GM19239 (cell line): ENCODE results near the gene SYT1.
"Not testable (repeated sequence)": the region's sequence is repeated elsewhere in the genome, so short reads cannot be mapped to it uniquely, and the experiment has no call there.

Experiments
- DNase-seq: peaks from one replicate; pipeline ENCODE4 v3.0.0; 2011; ENCODE audit warnings: low spot score; ENCODE audit not compliant: insufficient read length
- FAIRE-seq: peaks from 2 replicates; lab custom pipeline; 2011; peaks lifted over from hg19 to GRCh38; lab: Jason Lieb, UNC

The SYT1 gene

DNA sequence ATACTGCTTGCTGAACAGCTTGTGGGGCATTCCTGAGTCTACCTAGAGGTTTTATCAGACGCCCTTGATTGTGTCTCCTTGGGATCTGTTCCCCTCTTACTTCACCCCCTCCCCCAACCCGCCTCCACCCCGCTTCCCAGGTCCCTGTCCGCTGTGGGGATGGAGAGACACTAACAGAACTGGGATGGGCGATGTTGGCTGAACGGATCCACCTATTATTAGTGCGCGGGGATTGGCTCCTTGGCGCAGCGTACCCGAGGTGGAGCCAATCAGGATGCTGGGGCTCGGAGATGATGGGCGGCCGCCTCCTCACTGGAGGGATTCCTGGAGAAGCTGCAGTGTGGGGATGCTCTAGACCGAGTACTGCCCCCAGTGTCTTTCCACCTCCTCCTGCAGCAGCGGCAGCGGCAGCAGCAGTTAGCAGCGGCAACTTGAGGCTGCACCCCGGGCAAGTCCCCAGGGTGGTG lies at the start of gene SYT1:
SYT1 (plus strand) TSS at position 372 of the 467 bp plus-strand sequence.
- FAIRE-seq (no peak), DNase-seq (no peak)

DNA sequence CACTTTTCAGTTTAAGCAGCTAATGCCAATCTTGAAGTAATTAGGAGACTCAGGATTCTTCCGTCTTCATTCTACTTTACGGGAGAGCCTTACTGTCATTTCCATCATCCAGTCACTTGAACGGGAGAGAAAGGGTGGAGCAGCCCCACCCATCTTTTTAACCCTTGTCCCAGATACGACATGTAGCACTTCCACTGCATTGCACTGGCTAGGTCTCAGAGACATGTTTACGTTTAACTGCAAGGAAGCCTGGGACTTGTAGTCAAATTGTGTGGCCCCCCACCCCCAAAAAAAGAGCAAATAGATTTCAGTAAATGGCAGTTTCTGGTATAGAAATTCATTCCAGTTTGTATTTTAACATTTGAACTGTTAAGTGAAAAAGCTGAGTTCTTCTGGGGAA lies 46.1 kb upstream of the SYT1 start:
- no peak for DNase-seq
- FAIRE-seq: no peak

DNA sequence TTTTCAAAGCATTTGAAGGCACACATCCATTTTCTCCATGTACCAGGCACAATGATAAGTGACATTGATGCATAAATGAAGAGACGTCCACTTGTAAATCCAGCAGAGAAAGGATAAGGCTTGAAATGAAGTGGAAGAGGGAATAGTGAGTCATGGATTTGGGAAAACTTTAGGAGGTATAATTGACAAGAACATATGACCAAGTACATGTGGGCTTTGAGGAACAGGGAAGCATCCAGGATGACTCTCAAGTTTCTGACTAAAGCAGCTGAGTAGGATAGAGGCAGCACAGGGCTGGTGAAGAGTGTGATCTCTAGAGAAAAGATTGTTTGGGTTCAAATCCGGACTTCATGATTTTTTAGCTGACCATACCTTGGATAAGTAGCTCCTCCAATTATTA lies 43.6 kb upstream of the SYT1 start:
- DNase-seq (no peak), FAIRE-seq (no peak)

DNA sequence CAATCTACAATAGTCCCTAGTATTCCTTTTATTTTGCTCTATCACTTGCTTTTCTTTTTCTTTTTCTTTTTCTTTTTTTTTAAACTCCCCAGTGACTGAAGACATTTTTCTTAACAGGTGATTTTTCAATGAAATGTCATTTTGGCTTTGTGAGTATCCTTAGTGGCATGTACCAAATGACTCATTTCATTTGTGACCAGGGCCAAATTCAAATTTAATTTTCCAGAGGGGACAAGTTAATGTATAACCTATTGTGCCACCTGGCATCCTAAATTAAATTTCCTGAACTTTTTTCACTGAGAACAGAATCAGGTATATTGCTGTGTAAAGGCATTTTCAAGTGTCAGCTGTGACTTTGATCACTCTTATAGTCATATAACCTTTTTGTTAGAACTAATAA lies 39.7 kb upstream of the SYT1 start:
- DNase-seq: no peak
- no peak for FAIRE-seq

DNA sequence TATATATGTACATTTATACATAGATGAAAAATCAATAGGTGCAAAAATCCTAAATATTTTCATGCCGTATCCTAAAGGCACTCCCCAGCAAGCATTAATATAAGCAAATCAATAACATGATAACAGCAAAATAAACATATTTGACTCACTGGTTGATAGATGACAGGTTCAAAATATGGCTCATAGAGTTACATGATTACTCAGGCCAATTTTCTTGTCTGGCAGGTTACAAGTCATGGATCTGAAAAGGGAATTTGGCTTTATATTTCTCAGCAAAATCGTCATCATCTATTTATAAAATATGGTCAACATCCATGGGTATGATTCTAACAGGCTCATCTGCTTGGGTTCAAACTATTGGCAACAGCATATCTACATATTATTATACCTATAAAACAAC lies 34.9 kb upstream of the SYT1 start:
- DNase-seq: no peak
- FAIRE-seq: no peak

DNA sequence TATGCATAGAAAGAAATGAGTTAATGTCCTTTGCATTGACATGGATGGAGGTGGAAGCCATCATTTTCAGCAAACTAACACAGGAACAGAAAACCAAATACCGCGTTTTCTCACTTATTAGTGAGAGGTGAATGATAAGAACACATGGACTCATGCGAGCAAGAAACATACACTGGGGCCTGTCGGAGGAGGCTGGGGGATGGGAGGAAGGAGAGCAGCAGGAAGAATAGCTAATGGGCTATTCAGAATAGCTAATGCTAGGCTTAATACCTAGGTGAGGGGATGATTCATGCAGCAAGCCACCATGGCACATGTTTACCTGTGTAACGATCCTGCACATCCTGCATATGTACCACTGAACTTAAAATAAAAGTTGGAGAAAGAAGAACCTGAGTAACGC lies 29.1 kb upstream of the SYT1 start:
- no peak for FAIRE-seq

DNA sequence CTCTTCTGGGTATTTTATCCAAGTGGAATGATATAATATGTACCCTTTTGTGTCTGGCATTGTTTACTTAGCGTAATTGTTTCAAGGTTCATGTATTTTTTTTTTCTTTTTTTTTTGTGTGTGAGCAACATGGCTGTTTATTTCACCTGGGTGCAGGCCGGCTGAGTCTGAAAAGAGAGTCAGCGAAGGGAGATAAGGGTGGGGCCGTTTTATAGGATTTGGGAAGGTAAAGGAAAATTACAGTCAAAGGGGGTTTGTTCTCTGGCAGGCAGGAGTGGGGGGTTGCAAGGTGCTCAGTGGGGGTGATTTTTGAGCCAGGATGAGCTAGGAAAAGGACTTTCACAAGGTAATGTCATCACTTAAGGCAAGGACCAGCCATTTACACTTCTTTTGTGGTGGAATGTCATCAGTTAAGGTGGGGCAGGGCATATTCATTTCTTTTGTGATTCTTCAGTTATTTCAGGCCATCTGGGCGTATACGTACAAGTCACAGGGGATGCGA lies 24.0 kb upstream of the SYT1 start:
- not testable (repeated sequence) for FAIRE-seq, DNase-seq

More for the DNA sequence above, 29.1 kb upstream of the SYT1 start:
- DNase-seq: no peak

DNA sequence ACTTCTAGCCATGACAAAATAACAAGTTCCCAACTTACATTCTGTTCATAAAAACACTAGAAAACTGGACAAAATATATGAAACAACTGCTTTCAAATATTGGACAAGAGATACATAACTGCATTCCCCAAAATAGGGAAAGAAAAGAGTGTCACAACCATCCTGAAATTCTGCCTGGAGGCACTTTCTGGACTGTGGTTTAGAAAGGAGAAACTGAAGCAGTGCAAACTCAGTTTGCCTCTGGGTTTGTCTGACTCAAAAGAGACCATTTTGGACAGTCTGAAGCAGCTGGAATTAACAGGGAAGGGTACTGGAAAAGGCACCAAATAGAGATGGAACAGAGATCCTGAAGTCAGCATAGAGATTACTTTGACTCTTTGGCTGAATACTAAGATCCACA lies 11.3 kb upstream of the SYT1 start:
- FAIRE-seq (no peak), DNase-seq (no peak)

DNA sequence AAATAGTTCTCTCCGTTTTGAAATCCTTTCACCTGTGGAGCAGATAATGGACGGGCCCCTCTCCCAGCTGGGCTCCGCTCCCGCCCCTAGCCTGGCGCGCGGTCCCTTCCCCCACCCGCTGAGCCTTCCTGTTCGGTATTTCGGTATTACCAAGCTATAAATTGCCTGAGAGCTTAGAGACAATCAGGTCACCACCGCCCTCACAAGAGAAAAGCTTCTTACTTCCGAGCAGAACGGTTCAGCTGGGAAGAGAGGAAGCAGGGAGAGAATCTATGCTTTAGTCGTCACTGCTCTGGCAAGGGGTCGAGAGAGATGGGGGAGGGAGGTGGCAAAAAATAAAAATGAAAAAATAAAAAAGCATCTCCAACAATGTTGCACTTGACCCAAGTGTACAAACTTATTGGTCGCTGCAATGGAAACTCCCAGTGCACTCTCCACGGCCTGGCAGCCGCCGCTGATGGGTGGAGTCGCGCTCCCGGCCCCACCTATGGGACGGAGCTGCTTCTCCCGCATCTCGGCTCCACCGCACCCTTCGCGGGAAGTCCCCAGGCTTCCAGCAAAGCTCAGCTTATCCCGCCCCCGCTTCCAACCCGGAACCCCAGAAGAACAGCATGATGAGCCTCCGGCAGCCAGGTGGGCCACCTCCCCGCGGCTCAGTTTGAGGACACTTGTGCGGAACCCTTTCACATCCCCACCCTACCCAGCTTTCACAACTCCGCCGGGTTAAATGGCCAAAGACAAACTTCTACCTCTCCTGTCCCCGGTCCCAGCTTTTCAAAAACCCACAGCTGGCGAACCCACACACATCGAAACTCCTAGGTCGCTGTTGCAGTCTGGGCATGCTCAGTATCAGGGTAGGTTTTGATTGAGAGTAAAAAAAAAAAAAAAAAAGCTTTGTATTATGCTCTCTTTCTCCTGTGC lies 832 bp upstream of the SYT1 start:
- FAIRE-seq (peak; percentile 77), DNase-seq (no peak)

DNA sequence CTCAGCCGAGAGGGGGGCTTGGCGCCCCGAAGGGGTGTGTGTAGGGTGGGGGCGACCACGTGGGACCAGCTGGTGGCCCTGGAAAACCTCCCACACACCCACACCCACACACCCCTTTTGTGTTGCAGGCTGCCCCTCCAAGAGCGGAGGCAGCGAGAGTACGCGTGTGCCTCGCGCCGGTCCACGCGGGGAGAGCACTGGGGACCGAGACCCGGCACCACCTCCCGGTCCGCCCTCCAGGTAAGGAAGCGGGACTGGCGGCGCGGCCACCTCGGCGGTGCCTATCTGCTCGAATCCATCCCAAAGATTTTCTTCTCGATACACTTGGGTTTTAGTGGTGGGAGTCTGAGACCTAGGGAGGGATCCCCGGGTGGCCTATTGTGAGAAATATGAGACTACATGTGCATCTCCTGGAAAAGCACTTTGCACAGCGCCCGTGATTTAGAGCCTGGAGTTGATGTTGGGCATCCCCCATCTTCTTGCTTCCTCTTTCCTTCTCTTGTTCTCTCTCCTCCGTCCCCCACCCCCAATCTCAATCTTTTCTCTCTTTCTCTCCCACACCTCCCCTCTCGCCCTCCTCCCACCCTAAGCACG lies 393 bp downstream of the SYT1 start:
- DNase-seq: no peak
- FAIRE-seq: no peak

DNA sequence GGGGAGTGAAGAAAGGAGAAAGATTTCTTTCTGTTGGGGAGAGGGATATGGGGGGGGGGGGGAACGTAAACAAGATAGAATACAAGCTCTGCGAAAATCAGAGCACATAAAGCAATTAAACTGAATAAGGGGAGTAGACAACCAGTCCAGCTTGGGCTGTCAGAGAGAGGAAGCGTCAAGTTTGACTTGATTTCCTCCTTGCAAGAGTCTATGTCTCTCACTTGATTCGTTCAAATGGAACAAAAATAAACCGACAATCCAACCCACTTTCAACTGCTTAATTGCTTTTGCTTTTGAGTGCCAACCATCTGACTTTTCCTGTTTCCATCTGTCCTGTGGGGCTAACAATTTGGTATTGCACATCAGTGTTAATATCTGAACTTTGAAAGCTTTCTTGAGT lies 942 bp downstream of the SYT1 start:
- DNase-seq: no peak
- no peak for FAIRE-seq

DNA sequence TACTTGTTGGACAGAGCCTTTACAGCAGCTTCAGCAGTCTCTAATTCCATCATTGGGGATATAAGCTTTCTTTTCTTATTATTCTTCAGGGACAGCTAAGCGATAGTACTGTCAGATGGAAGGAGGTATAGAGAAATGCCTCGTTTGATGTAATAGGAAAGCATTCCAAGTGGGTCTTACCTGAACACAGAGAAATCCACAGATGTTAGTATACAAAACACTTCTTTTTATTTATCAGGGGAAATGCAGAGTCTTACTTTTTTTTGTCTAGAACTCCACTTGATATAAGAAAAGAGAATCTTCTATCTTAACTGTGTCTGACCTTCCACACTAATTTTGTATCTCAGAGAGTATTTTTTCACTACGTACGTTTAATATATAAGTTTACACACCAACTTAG lies 1.9 kb downstream of the SYT1 start:
- DNase-seq (no peak), FAIRE-seq (no peak)

DNA sequence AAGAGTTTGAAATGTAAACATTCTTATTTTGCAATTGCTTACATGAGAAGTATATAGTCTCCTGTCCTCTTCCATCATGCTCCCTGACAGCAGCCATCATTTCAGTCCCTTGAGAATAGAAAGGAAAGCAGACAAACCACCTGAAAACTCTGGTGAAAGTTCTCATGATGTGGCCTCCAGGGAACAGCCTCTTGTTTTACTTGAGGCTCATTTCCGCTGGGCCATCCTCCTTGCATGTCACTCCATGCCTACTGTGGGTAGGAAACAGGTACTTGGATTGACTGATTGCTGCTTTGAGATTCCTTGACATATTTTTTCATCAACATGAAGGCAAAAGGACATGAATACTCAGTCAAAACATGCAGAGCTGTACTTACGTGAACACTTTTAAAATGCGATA lies 6.0 kb downstream of the SYT1 start:
- FAIRE-seq: no peak
- no peak for DNase-seq

DNA sequence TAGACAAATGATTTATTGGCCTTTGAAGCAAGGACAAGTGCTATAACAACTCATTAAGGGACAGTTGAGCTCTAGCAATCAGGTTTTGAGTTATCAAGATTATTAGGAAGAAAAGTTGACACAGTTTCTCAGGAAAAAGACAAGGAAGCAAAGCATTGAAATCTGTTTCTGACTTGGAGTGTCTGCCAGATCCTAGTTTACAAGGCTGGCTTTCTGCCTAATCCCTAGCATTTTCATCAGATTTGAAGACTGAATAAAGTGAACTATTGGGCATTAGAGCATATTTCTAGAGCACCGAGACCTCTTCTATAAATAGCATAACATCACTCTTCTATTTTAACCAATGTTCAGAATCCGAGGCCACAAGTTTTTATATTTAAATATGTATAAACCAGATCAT lies 7.0 kb downstream of the SYT1 start:
- no peak for FAIRE-seq

DNA sequence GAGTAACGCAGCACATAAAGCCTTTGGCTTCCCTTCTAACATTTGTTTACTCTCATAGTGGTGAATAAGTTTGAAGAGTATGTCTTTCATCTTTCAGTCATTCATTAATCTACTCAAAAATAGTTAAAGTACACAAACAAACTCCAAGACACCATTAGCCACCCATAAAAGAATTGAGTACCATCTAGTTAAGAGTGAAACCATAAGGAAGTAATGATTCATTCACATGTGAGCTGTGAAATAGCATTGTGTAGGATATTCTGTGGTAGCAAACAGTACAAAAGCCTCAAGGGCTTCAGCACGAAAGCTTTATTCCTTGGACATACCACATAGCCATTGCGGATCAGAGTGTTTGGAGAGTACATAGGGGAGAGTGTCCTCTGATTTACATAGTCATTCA lies 13.9 kb downstream of the SYT1 start:
- FAIRE-seq: no peak
- DNase-seq: no peak

More for the DNA sequence above, 7.0 kb downstream of the SYT1 start:
- DNase-seq: no peak

DNA sequence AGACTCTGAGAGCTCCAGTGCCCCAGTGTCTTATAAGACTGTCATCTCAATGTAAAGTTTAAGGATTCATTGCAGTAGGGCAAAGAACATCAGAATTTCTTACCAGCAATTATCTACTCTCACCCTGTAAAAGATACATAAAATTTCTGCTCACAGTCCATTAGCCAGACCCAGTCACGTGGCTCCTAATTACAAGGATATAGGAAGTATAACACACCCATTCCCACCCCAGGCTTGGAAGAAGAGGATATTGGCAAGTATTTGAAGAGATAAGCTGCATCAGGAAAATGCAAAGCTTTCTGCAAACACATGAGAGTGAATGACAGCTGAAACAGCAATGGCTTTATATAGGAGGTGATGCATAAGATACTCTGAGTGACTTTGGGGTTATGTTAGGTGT lies 14.3 kb downstream of the SYT1 start:
- DNase-seq: no peak
- no peak for FAIRE-seq

DNA sequence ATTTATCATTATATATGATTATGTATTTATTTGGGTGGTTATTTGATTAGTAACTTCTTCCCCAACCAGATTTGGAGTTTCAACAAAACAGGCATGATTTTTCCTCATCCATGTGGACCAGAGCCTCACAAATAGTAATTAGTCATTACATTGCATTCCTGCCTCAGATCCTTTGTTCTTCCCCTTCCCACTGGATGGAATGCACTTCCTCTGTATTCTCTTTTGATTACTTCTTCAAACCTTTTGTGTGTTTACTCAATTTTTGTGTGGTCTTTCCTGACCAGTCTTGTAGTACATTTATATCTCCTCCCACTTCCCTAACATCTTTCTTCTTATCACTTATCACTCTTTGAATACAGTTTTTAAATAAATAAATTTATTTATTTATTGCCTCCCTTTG lies 15.5 kb downstream of the SYT1 start:
- DNase-seq: no peak
- FAIRE-seq: no peak

DNA sequence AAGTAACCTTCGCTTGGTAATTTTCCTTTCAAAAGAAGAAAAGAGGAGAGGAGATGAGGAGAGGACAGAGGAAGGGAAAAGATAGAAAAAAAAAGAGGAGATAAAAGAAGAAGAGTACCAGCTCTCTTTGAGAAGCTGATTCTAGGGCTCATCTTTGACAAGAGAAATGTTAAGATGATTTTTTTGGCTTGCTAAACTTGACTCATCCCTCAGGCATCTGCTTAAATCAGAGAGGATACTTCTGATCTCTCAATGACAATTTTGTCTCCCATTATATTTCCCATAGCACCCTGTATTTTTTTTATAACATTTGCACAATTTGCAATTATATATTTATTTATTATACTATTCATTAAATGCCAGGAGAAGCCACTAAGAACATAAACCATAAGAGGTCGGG lies 17.1 kb downstream of the SYT1 start:
- FAIRE-seq: no peak

DNA sequence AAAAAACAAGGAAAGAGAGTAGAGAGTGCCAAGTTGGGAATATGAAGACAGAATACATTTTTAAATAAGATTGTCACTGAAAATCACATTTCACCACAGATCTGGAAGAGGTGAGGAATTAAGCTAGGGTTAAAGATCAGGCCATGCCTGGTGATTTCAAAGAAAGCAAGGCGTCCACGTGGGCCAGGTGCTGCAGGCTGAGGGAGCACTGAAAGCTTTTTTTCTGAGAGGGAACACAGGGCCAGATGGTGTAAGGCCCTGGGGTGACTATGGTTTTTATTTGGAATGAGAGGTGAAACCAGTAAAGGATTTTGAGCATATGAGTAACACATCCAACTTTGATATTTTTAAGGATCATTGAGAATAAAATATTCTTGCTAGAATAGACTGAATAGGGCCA lies 20.9 kb downstream of the SYT1 start:
- DNase-seq: no peak
- FAIRE-seq: no peak

More for the DNA sequence above, 17.1 kb downstream of the SYT1 start:
- no peak for DNase-seq

DNA sequence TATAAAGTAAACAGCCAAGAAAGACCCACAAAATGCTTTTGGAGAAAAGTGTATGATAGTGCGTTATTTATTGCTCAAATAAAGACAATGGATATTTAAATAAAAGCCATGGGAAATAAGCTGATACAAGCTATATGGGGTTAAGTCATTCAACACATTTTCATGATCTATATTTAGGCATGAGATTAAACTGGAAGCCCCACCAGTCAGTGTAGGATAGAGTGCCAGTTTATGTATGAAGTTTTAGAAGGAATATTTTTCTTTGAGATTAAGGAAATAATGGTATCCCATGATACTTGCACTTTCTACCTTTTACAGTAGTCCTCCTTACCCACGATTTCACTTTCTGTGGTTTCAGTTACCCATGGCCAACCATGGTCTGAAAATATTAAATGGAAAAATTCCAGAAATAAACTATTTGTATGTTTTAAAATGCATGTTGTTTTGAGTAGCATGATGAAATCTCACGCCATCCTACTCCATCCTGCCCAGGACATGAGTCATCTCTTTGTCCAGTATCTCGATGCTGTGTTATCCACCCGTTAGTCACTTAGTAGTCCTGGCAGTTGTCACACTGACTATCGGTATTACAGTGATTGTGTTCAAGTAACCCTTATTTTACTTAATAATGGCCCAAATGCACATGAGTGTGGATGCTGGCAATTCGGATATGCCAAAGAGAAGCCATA lies 22.3 kb downstream of the SYT1 start:
- peak; percentile 59 for FAIRE-seq
- DNase-seq: no peak

DNA sequence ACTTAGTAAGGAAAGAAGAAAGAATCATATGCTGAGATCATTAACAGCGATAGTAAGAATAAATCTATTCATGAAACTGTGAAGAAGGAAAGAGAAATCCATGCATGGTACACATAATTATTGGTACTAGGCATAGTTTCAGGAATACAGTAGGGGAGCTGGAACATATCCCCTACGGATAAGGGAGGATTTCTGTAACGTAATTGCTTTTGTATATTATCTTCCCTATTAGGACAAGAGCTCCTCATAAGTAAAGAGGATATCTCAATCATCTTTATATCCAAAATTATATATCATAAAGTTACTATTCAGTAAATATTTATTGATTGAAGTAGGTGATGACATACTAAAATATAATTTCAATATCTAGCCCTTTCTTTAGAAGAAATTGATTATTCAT lies 22.9 kb downstream of the SYT1 start:
- DNase-seq (no peak), FAIRE-seq (no peak)
